ENCODE results near the gene SNX22. TPM values are rescaled to one million over a fixed set of nuclear protein-coding genes. Genes with fewer than 3 reads are reported as not detected.

The SNX22 gene
- total RNA-seq, 1 experiment from 2014 or later: 1.7 TPM

- no peak for DNase-seq
- Histone ChIP-seq H3K27me3 (ENCODE audit: control insufficient read depth, insufficient read depth, low read length) (no peaks in the 10 kb centered on the region), H3K36me3 (replicated peaks; ENCODE audit: control insufficient read depth, insufficient read depth, low read length) (no peaks in the 10 kb centered on the region), H3K4me3 (ENCODE audit: insufficient read depth, low read depth, low read length) (no peak overlapping the region)
Observed at GRCh38 chr15:64191971-64192830, 40.7 kb downstream of the SNX22 start.

- Histone ChIP-seq H3K4me3 (ENCODE audit: insufficient read depth, low read depth, low read length) (no peak overlapping the region), H3K27me3 (ENCODE audit: control insufficient read depth, insufficient read depth, low read length) (no peaks in the 10 kb centered on the region), H3K36me3 (replicated peaks; ENCODE audit: control insufficient read depth, insufficient read depth, low read length) (no peaks in the 10 kb centered on the region)
- peak; percentile 22 for DNase-seq
Observed at GRCh38 chr15:64193971-64194370, 42.4 kb downstream of the SNX22 start.

DNA sequence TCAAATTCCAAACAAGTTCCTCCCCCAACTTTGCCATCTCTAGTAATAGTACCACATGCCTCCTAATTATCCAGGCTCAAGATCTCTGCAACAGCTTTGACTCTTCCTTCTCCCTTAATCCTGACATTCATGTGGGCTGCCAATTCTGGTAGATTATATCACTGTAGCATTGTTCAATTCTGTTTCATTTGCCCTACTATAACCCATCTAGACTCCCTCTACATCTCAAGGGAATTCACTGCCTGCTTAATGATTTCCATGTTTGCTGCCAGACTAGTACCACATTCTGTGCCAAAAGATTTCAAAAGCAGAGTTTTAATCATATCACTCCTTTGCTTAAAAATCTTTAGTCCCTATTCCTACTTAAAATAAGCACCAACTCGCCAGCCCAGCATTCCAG lies 45.9 kb downstream of the SNX22 start:
- H3K4me3 ChIP-seq (ENCODE audit: insufficient read depth, low read depth, low read length): no peak overlapping the region
- no peaks in the 10 kb centered on the region for H3K36me3 ChIP-seq (replicated peaks; ENCODE audit: control insufficient read depth, insufficient read depth, low read length)
- H3K27me3 ChIP-seq (ENCODE audit: control insufficient read depth, insufficient read depth, low read length): no peaks in the 10 kb centered on the region
- no peak for DNase-seq

DNA sequence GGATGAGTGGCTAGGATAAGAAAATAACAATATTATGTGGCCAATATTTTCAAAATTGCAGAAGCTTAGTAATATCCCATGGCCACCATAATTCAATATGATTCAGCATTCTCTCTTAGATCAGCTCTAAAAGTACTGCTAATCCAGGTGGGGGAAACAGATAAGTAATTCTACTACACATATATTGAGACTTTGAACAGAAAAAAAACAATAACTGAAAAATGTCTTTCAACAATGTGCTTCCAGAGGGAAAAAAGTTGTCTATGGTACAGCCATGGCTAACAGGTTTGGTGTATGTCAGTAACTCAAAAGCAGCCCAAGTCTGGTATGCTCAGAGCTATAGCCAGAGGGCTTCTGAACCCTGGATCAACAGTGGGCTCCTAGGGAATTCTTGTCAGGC lies 53.7 kb downstream of the SNX22 start:
- Histone ChIP-seq H3K36me3 (replicated peaks; ENCODE audit: control insufficient read depth, insufficient read depth, low read length) (peaks cover 3% of the 10 kb centered on the region; the same call in 1 of the 2 replicates), H3K27me3 (ENCODE audit: control insufficient read depth, insufficient read depth, low read length) (no peaks in the 10 kb centered on the region), H3K4me3 (ENCODE audit: insufficient read depth, low read depth, low read length) (no peak overlapping the region)
- no peak for DNase-seq

Other genes with a start within 250 kb of the SNX22 start
- gene DAPK2, start 105.2 kb upstream of the SNX22 start, total RNA-seq (2014; rRNA removed; shearing (Covaris generic)): 0.41 and 1.9 TPM in 2 replicates
- 105 and 120 TPM in 2 replicates for gene CIAO2A, start 57.9 kb upstream of the SNX22 start, total RNA-seq (2014; rRNA removed; shearing (Covaris generic))
- gene SNX1, start 55.7 kb upstream of the SNX22 start, total RNA-seq (2014; rRNA removed; shearing (Covaris generic)): 19.1 and 19.4 TPM in 2 replicates
- gene PPIB, start 11.3 kb downstream of the SNX22 start, total RNA-seq (2014; rRNA removed; shearing (Covaris generic)): 293 and 356 TPM in 2 replicates
- gene CSNK1G1, start 204.4 kb downstream of the SNX22 start, total RNA-seq (2014; rRNA removed; shearing (Covaris generic)): 8.9 and 15.7 TPM in 2 replicates
- gene PCLAF, start 229.7 kb downstream of the SNX22 start, total RNA-seq (2014; rRNA removed; shearing (Covaris generic)): 46.4 and 46.5 TPM in 2 replicates
- gene TRIP4, start 236.1 kb downstream of the SNX22 start, total RNA-seq (2014; rRNA removed; shearing (Covaris generic)): 6.9 and 8.3 TPM in 2 replicates